Measurements from ENCODE around the gene MIA3. TPM values are rescaled to one million over a fixed set of nuclear protein-coding genes. Genes with fewer than 3 reads are reported as not detected.

MIA3 gene
- total and polyA plus RNA-seq, 9 of the 15 experiments (the other 6 are each of a cell fraction or from before 2014, with no cell fraction given): 21.6 to 89.4 (median 40.8) TPM

GRCh38 chr1:222712253-222713090 is 94.6 kb downstream of the MIA3 start, which contains the start of the genes AIDA and BROX (continued):
- TF ChIP-seq CCAR2 (IDR thresholded peaks at IDR 0.05; ENCODE audit: low read depth, low read length) (no peak), PYGO2 (tag; IDR thresholded peaks at IDR 0.05) (peak; percentile 68; the same call in 1 of the 2 replicates), KDM1A (IDR thresholded peaks at IDR 0.05) (no peak), SAFB2 (IDR thresholded peaks at IDR 0.05; ENCODE audit: borderline replicate concordance, low read depth, low read length, severe bottlenecking) (no peak), TAF15 (IDR thresholded peaks at IDR 0.05; ENCODE audit: low read depth, low read length) (no peak), BHLHE40 (IDR thresholded peaks at IDR 0.05; ENCODE audit: low read length) (peak; percentile 98), ZBTB8A (IDR thresholded peaks at IDR 0.05; ENCODE audit: partially characterized antibody) (no peak), CREM (IDR thresholded peaks at IDR 0.05; ENCODE audit: low read depth) (peak; percentile 56; the same call in 1 of the 2 replicates), ZC3H4 (CRISPR knock-in tag; IDR thresholded peaks at IDR 0.05; ENCODE audit: borderline replicate concordance) (no peak), ZFP36 (IDR thresholded peaks at IDR 0.05; ENCODE audit: low read depth, low read length, partially characterized antibody) (peak; percentile 25), MBD1 (CRISPR knock-in tag; IDR thresholded peaks at IDR 0.05) (no peak), JUNB (CRISPR knock-in tag; conservative IDR thresholded peaks at IDR 0.05) (no peak), CTCF (IDR thresholded peaks at IDR 0.05 in 2 of 3, conservative IDR thresholded peaks at IDR 0.05 in 1 of 3; ENCODE audit: insufficient read depth in 2 of 3, low read depth in 1 of 3, low read length in 3 of 3) (no peak), ZFP30 (CRISPR knock-in tag; IDR thresholded peaks at IDR 0.05; ENCODE audit: borderline replicate concordance) (no peak), KDM2B (CRISPR knock-in tag; IDR thresholded peaks at IDR 0.05) (no peak), TAL1 (IDR thresholded peaks at IDR 0.05) (no peak), ZC3H8 (IDR thresholded peaks at IDR 0.05) (peak; percentile 60; the same call in 1 of the 2 replicates)
- TF ChIP-seq, protein P1, sequence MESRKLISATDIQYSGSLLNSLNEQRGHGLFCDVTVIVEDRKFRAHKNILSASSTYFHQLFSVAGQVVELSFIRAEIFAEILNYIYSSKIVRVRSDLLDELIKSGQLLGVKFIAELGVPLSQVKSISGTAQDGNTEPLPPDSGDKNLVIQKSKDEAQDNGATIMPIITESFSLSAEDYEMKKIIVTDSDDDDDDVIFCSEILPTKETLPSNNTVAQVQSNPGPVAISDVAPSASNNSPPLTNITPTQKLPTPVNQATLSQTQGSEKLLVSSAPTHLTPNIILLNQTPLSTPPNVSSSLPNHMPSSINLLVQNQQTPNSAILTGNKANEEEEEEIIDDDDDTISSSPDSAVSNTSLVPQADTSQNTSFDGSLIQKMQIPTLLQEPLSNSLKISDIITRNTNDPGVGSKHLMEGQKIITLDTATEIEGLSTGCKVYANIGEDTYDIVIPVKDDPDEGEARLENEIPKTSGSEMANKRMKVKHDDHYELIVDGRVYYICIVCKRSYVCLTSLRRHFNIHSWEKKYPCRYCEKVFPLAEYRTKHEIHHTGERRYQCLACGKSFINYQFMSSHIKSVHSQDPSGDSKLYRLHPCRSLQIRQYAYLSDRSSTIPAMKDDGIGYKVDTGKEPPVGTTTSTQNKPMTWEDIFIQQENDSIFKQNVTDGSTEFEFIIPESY (CRISPR knock-in tag; IDR thresholded peaks at IDR 0.05): no peak
- TF ChIP-seq, protein P2, sequence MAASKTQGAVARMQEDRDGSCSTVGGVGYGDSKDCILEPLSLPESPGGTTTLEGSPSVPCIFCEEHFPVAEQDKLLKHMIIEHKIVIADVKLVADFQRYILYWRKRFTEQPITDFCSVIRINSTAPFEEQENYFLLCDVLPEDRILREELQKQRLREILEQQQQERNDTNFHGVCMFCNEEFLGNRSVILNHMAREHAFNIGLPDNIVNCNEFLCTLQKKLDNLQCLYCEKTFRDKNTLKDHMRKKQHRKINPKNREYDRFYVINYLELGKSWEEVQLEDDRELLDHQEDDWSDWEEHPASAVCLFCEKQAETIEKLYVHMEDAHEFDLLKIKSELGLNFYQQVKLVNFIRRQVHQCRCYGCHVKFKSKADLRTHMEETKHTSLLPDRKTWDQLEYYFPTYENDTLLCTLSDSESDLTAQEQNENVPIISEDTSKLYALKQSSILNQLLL (CRISPR knock-in tag; IDR thresholded peaks at IDR 0.05; ENCODE audit: borderline replicate concordance): no peak
- TF ChIP-seq, protein P3, sequence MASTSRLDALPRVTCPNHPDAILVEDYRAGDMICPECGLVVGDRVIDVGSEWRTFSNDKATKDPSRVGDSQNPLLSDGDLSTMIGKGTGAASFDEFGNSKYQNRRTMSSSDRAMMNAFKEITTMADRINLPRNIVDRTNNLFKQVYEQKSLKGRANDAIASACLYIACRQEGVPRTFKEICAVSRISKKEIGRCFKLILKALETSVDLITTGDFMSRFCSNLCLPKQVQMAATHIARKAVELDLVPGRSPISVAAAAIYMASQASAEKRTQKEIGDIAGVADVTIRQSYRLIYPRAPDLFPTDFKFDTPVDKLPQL (IDR thresholded peaks at IDR 0.05; ENCODE audit: extremely low read depth, insufficient read length): no peak
